WERI-Rb-1 (cell line): ENCODE results near the gene TTLL8.

ENCODE experiments used
- DNase-seq: peaks from one replicate; pipeline ENCODE4 v3.0.0-alpha.2; 2020
- H3K27ac ChIP-seq: fragments of 250-450 bp; sonication (Bioruptor Pico); 2 replicates; pipeline ENCODE4 v1.5.1; 2020; ENCODE audit warnings: mild to moderate bottlenecking, moderate library complexity
- H3K27me3 ChIP-seq: fragments of 250-450 bp; sonication (Bioruptor Pico); 2 replicates; pipeline ENCODE4 v1.5.1; 2021; ENCODE audit warnings: mild to moderate bottlenecking, low read depth, moderate library complexity; ENCODE audit not compliant: insufficient read depth, severe bottlenecking
- H3K36me3 ChIP-seq: fragments of 250-450 bp; sonication (Bioruptor Pico); 2 replicates; pipeline ENCODE4 v1.5.1; 2020; ENCODE audit warnings: mild to moderate bottlenecking, moderate library complexity
- H3K4me3 ChIP-seq: 2 replicates; pipeline ENCODE4 v1.5.1; 2011; ENCODE audit warnings: low read depth, mild to moderate bottlenecking, control low read depth, low read length
- H3K9me3 ChIP-seq: fragments of 250-450 bp; sonication (Bioruptor Pico); 2 replicates; pipeline ENCODE4 v1.5.1; 2021; ENCODE audit warnings: mild to moderate bottlenecking, moderate library complexity; ENCODE audit not compliant: severe bottlenecking
- CTCF ChIP-seq: IDR thresholded peaks from 2 replicates; pipeline ENCODE4 v1.5.1; 2011; ENCODE audit warnings: low read depth, mild to moderate bottlenecking, control low read depth, inconsistent platforms, low read length

Gene TTLL8

DNA sequence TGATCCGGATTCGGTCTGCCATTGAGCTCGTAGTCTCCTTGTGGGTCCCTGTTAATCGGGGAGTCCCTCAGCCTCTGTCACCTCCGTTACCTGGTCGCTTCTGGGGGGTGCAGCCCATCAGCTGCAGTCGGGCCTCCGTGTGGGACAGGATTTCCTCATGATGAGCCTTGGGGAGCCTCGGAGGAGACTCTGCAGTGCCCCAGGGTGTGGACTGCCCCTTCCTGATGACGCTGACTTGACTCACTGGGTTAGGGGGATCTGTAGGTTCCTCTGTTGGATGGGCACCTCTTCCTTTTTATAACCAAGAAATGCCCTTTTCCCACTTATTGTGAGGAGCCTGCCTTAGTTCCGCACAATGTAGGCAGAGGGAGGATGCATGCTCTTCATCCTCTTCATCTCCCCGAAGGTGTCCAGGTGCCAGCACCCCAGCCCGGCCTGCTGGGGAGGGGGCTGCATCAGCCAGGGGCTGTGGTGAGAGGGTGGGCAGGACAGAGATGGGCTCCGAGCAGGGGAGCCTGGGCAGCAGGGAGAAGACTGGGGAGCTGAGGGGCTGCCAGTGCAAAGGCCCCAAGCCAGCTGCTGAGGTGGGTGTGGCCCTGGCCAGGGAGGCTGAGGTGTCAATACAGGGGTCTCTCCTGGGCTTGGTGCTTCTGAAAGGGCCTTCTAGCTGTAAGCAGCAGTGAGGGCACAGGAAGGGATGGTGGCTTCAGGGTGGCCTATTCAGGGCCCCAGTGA is 13.5 kb upstream of the TTLL8 start:
- Histone ChIP-seq H3K4me3 (no peak overlapping the region), H3K9me3 (no peaks in the 10 kb centered on the region), H3K27ac (no peak overlapping the region), H3K27me3 (no peaks in the 10 kb centered on the region), H3K36me3 (no peaks in the 10 kb centered on the region)
- TF ChIP-seq CTCF = no peak
- no peak for DNase-seq

GRCh38 chr22:50070366-50070765 is 12.3 kb upstream of the TTLL8 start:
- no peak for TF ChIP-seq CTCF
- Histone ChIP-seq H3K9me3 (no peaks in the 10 kb centered on the region), H3K27me3 (no peaks in the 10 kb centered on the region), H3K27ac (no peak overlapping the region), H3K4me3 (no peak overlapping the region), H3K36me3 (no peaks in the 10 kb centered on the region)
- no peak for DNase-seq

GRCh38 chr22:50068096-50068495 is 10.0 kb upstream of the TTLL8 start:
- no peak for TF ChIP-seq CTCF
- no peaks in the 10 kb centered on the region for H3K36me3 ChIP-seq
- H3K27ac ChIP-seq = no peak overlapping the region
- no peak overlapping the region for H3K4me3 ChIP-seq
- DNase-seq = no peak
- no peaks in the 10 kb centered on the region for H3K27me3 ChIP-seq
- no peaks in the 10 kb centered on the region for H3K9me3 ChIP-seq

DNA sequence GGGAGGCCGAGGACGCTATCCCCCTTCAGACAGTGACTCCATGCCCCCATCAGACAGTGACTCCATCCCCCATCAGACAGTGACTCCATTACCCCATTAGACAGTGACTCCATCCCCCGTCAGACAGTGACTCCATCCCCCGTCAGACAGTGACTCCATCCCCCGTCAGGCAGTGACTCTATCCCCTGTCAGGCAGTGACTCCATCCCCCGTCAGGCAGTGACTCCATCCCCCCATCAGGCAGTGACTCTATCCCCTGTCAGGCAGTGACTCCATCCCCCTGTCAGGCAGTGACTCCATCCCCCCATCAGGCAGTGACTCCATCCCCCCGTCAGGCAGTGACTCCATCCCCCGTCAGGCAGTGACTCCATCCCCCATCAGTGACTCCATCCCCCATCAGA is 9.1 kb upstream of the TTLL8 start:
- no peak for DNase-seq
- H3K36me3 ChIP-seq = no peaks in the 10 kb centered on the region
- TF ChIP-seq CTCF = no peak

DNA sequence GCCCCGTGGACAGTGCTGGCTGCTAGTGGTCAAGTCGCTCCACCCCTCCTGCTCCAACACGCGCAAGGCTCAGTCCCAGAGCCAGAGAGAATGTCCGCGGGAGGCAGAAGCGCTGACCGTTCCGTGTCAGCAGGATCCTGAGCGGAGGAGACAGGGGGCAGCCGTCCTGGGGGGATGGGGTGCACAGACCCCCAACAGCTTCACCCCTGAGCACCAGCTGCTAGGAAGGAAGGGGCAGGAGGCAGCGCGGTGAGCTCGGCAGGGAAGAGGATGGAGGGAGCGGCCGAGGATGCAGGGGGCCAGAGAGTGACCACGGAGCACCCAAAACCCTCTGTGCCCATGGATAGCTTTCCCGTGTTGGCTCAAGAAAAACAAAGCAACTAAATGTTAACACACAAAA is 6.4 kb upstream of the TTLL8 start:
- DNase-seq = no peak
- Histone ChIP-seq H3K27ac (no peak overlapping the region), H3K36me3 (no peaks in the 10 kb centered on the region), H3K4me3 (no peak overlapping the region), H3K27me3 (no peaks in the 10 kb centered on the region), H3K9me3 (no peaks in the 10 kb centered on the region)
- TF ChIP-seq CTCF = no peak

More for the DNA sequence above, 9.1 kb upstream of the TTLL8 start:
- H3K4me3 ChIP-seq = no peak overlapping the region
- H3K27me3 ChIP-seq = no peaks in the 10 kb centered on the region
- H3K9me3 ChIP-seq = no peaks in the 10 kb centered on the region
- no peak overlapping the region for H3K27ac ChIP-seq
